Uterus (tissue), 4 donors: ENCODE data around the gene SARDH. TPM values are rescaled to one million over a fixed set of nuclear protein-coding genes. Genes with fewer than 3 reads are reported as not detected.

Experiments
- DNase-seq, 2 donors: peaks; one replicate each; pipeline ENCODE4 v3.0.0-alpha.2; 2019 to 2020
- H3K27ac ChIP-seq, 2 donors: fragments of 200-600 bp; sonication (generic); 1 replicate in 1 of 2; 2 replicates in 1 of 2; pipeline ENCODE4 v1.5.1; 2016 to 2018
- H3K27me3 ChIP-seq, 2 donors: fragments of 200-600 bp; sonication (generic); one replicate each; pipeline ENCODE4 v1.5.1; 2018 to 2019; ENCODE audit warnings: control low read depth in 1 of 2
- H3K36me3 ChIP-seq, 2 donors: fragments of 200-600 bp; sonication (generic); one replicate each; pipeline ENCODE4 v1.5.1; 2019; ENCODE audit warnings: control low read depth in 1 of 2
- H3K4me1 ChIP-seq, 2 donors: fragments of 200-600 bp; sonication (generic); one replicate each; pipeline ENCODE4 v1.5.1; 2018 to 2019; ENCODE audit warnings: control low read depth in 1 of 2
- H3K4me3 ChIP-seq, 2 donors: fragments of 200-600 bp; sonication (generic); 1 replicate in 1 of 2; 2 replicates in 1 of 2; pipeline ENCODE4 v1.5.1; 2018 to 2019; ENCODE audit warnings: mild to moderate bottlenecking in 1 of 2
- H3K9me3 ChIP-seq, 2 donors: fragments of 200-600 bp; sonication (generic); one replicate each; pipeline ENCODE4 v1.5.1; 2019; ENCODE audit warnings: control low read depth in 1 of 2
- CTCF ChIP-seq, 4 experiments: fragments of 200-600 bp in 2 of 4; fragments of 450-650 bp in 2 of 4; sonication (generic) in 2 of 4; IDR thresholded peaks; one replicate each; pipeline ENCODE4 v1.5.1; 2016 to 2019; ENCODE audit warnings: antibody characterized with exemption in 4 of 4, mild to moderate bottlenecking in 2 of 4, moderate library complexity in 1 of 4
- POLR2A ChIP-seq, 2 donors: fragments of 450-650 bp; IDR thresholded peaks; one replicate each; pipeline ENCODE4 v1.6.1; 2016; ENCODE audit warnings: antibody characterized with exemption in 2 of 2, mild to moderate bottlenecking in 1 of 2, moderate library complexity in 1 of 2
- intact Hi-C: fragments of 100-400 bp; cut with DNase I; formaldehyde crosslinking; loops from one replicate; pipeline ENCODE4 v1.15.1; 2023; ENCODE audit warnings: low total_unique reads
- total RNA-seq, 4 donors: library from RNA; depleted of rRNA in 3 of 4; stranded (reverse); fragments of >200 nt in 3 of 4; gene quantifications; one replicate each; pipeline versions ENCODE4 v1.1.0 to v1.2.4, GENCODE V29; 2014 to 2023
- donor health status: DM: yes; HTN: yes; CAD: no.

Gene SARDH
- total RNA-seq, 4 donors from 2014 or later = 2.7 to 14.1 TPM; not detected in 2

DNA sequence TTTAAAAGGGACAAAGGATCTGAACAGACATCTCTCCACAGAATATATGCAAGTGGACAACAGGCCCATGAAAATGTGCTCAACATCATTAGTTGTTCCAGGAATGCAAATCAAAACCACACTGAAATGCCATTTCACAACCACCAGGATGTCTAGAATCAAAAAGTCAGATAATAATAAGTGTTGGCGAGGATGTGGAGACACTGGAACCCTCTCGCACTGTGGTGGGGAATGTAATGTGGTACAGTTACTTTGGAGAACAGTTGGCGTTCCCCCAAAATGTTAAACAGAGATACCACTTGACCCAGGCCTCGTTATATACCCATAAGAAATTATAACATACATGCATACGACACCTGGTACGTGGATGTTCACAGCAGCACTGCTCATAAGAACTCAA, 38.6 kb downstream of the SARDH start:
- Histone ChIP-seq H3K4me1 (no peaks in the 10 kb centered on the region), H3K36me3 (no peaks in the 10 kb centered on the region), H3K4me3 (no peak overlapping the region), H3K27ac (no peak overlapping the region), H3K9me3 (no peaks in the 10 kb centered on the region), H3K27me3 (no peaks in the 10 kb centered on the region)
- no peak for TF ChIP-seq POLR2A (IDR thresholded peaks at IDR 0.05)
- no peak for TF ChIP-seq CTCF (IDR thresholded peaks at IDR 0.05)
- intact Hi-C loops = no loop called here
- DNase-seq = no peak

DNA sequence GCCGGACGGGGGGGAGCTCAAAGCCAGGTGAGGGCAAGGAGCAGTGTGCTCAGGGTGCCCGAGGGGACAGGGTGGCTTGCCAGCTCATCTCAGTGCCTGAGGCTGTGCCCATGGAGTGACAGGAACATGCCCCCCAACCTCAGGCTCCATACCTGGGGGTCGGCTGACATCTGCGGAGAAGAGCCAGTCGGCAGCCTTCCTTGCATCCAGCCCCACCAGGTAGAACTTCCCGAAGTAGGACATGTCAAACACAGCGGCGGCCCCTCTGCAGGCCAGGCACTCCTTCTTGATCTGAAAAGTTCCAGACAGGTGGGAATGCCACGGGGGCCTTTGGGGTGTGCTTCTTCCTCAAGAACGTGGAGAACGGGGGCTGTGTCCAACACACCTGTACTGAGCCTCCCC, 42.1 kb downstream of the SARDH start:
- Histone ChIP-seq H3K27ac (no peak overlapping the region), H3K4me1 (no peaks in the 10 kb centered on the region), H3K27me3 (no peaks in the 10 kb centered on the region), H3K4me3 (no peak overlapping the region), H3K36me3 (no peaks in the 10 kb centered on the region), H3K9me3 (no peaks in the 10 kb centered on the region)
- DNase-seq = no peak
- intact Hi-C loops = no loop called here
- TF ChIP-seq CTCF (IDR thresholded peaks at IDR 0.05) = no peak
- TF ChIP-seq POLR2A (IDR thresholded peaks at IDR 0.05) = no peak

GRCh38 chr9:133694686-133695085, 43.5 kb downstream of the SARDH start:
- no peaks in the 10 kb centered on the region for H3K27me3 ChIP-seq
- H3K4me3 ChIP-seq = no peak overlapping the region
- no peak overlapping the region for H3K27ac ChIP-seq
- DNase-seq = no peak
- H3K4me1 ChIP-seq = no peaks in the 10 kb centered on the region
- H3K9me3 ChIP-seq = no peaks in the 10 kb centered on the region
- intact Hi-C loops = no loop called here
- no peaks in the 10 kb centered on the region for H3K36me3 ChIP-seq
- TF ChIP-seq CTCF (IDR thresholded peaks at IDR 0.05) (no peak), POLR2A (IDR thresholded peaks at IDR 0.05) (no peak)

- Histone ChIP-seq H3K4me3 (no peak overlapping the region), H3K4me1 (no peaks in the 10 kb centered on the region), H3K9me3 (no peaks in the 10 kb centered on the region), H3K27ac (no peak overlapping the region), H3K36me3 (no peaks in the 10 kb centered on the region), H3K27me3 (no peaks in the 10 kb centered on the region)
- TF ChIP-seq POLR2A (IDR thresholded peaks at IDR 0.05) = no peak
- TF ChIP-seq CTCF (IDR thresholded peaks at IDR 0.05) = no peak
- intact Hi-C loops = no loop called here
- no peak for DNase-seq
These were observed 44.2 kb downstream of the SARDH start for GRCh38 chr9:133693703-133694529.

- Histone ChIP-seq H3K4me3 (no peak overlapping the region), H3K27me3 (no peaks in the 10 kb centered on the region), H3K9me3 (no peaks in the 10 kb centered on the region), H3K4me1 (no peaks in the 10 kb centered on the region), H3K36me3 (no peaks in the 10 kb centered on the region), H3K27ac (no peak overlapping the region)
- DNase-seq = no peak
- TF ChIP-seq CTCF (IDR thresholded peaks at IDR 0.05) = no peak
- TF ChIP-seq POLR2A (IDR thresholded peaks at IDR 0.05) = no peak
- intact Hi-C loops = no loop called here
These were observed 45.0 kb downstream of the SARDH start for GRCh38 chr9:133693116-133693515.
